Testis (tissue), 3 donors: ENCODE results near the gene TASOR. TPM values are rescaled to one million over a fixed set of nuclear protein-coding genes. Genes with fewer than 3 reads are reported as not detected.

ENCODE experiments used
- DNase-seq: peaks from one replicate; pipeline ENCODE4 v3.0.0-alpha.2; 2019
- H3K27ac ChIP-seq, 2 donors: fragments of 200-600 bp; sonication (generic); one replicate each; pipeline ENCODE4 v1.5.1; 2019
- H3K27me3 ChIP-seq: fragments of 200-600 bp; sonication (generic); one replicate; pipeline ENCODE4 v1.5.1; 2019
- H3K36me3 ChIP-seq: fragments of 200-600 bp; sonication (generic); one replicate; pipeline ENCODE4 v1.5.1; 2017; ENCODE audit warnings: low read depth; ENCODE audit errors: missing control alignments
- H3K4me1 ChIP-seq: fragments of 200-600 bp; sonication (generic); one replicate; pipeline ENCODE4 v1.5.1; 2019
- H3K4me3 ChIP-seq, 2 donors: fragments of 200-600 bp; sonication (generic); one replicate each; pipeline ENCODE4 v1.5.1; 2017 to 2019
- H3K9me3 ChIP-seq: fragments of 200-600 bp; sonication (generic); one replicate; pipeline ENCODE4 v1.5.1; 2017
- CTCF ChIP-seq, 3 experiments: fragments of 450-650 bp in 2 of 3; fragments of 200-600 bp in 1 of 3; sonication (generic) in 1 of 3; IDR thresholded peaks; one replicate each; pipeline ENCODE4 v1.5.1; 2016 to 2019; ENCODE audit warnings: antibody characterized with exemption in 3 of 3, mild to moderate bottlenecking in 2 of 3, moderate library complexity in 1 of 3
- POLR2A ChIP-seq: fragments of 450-650 bp; IDR thresholded peaks from one replicate; pipeline ENCODE4 v1.6.1; 2017; ENCODE audit warnings: antibody characterized with exemption, mild to moderate bottlenecking, moderate library complexity
- WGBS, 2 donors: methylation state at CpG; one replicate each; pipeline ENCODE4 v1.1.5; 2018; 5-methylcytosine and 5-hydroxymethylcytosine counted together
- intact Hi-C: fragments of 100-400 bp; cut with DNase I; formaldehyde crosslinking; loops from one replicate; pipeline ENCODE4 v1.15.1; 2023; ENCODE audit warnings: low total_unique reads
- polyA plus RNA-seq: library from polyadenylated mRNA; stranded (reverse); fragments of 350-450 nt; fragmentation: Illumina TruSeq; extraction: RNeasy Lipid Tissue Mini Kit (QIAGEN cat#74804); gene quantifications from one replicate; pipeline ENCODE4 v1.2.3, GENCODE V29; 2014; ENCODE audit warnings: low read depth, low replicate concordance; ENCODE audit not compliant: insufficient read depth
- total RNA-seq, 2 donors: library from RNA; depleted of rRNA; stranded (reverse); fragments of >200 nt; gene quantifications; one replicate each; pipeline ENCODE4 v1.2.3, GENCODE V29; 2016

TASOR gene
- total and polyA plus RNA-seq, 3 donors from 2014 or later, result 60.7 to 96.9 (median 90.7) TPM

GRCh38 chr3:56691165-56692000 lies 8.3 kb upstream of the TASOR start:
- no peak overlapping the region for H3K27ac ChIP-seq
- intact Hi-C loops, result no loop called here
- H3K36me3 ChIP-seq, result no peaks in the 10 kb centered on the region
- no peaks in the 10 kb centered on the region for H3K9me3 ChIP-seq
- H3K4me3 ChIP-seq, result no peak overlapping the region
- no peak for DNase-seq
- TF ChIP-seq POLR2A, result no peak
- no peak for TF ChIP-seq CTCF (IDR thresholded peaks at IDR 0.05)
- peaks cover 9% of the 10 kb centered on the region for H3K4me1 ChIP-seq
- no peaks in the 10 kb centered on the region for H3K27me3 ChIP-seq
- 62 to 83% methylated on average over 3 to 19 of the region's 19 CpGs for WGBS, 2 donors

- intact Hi-C loops, result no loop called here
- no peak for DNase-seq
- Histone ChIP-seq H3K27ac (no peak overlapping the region), H3K27me3 (no peaks in the 10 kb centered on the region), H3K9me3 (no peaks in the 10 kb centered on the region), H3K4me1 (no peaks in the 10 kb centered on the region), H3K4me3 (no peak overlapping the region), H3K36me3 (no peaks in the 10 kb centered on the region)
- WGBS, 2 donors, result 93 to 94% methylated on average over 1 of the region's 1 CpG
- TF ChIP-seq CTCF (IDR thresholded peaks at IDR 0.05) (no peak), POLR2A (no peak)
Observed at GRCh38 chr3:56689303-56689702, 6.2 kb upstream of the TASOR start.

- intact Hi-C loops, result no loop called here
- H3K4me3 ChIP-seq, result no peak overlapping the region
- WGBS, 2 donors, result 90 to 93% methylated on average over 1 of the region's 1 CpG
- no peak for DNase-seq
- no peak overlapping the region for H3K27ac ChIP-seq
- H3K9me3 ChIP-seq, result no peaks in the 10 kb centered on the region
- no peaks in the 10 kb centered on the region for H3K27me3 ChIP-seq
- no peaks in the 10 kb centered on the region for H3K4me1 ChIP-seq
- no peak for TF ChIP-seq CTCF (IDR thresholded peaks at IDR 0.05)
- no peak for TF ChIP-seq POLR2A
- no peaks in the 10 kb centered on the region for H3K36me3 ChIP-seq
Observed at GRCh38 chr3:56688191-56688590, 5.1 kb upstream of the TASOR start.

- intact Hi-C loops, result no loop called here
- peak overlapping the region in 1 of 2 donors; percentile 100 for H3K27ac ChIP-seq
- H3K9me3 ChIP-seq, result no peaks in the 10 kb centered on the region
- no peak for DNase-seq
- H3K36me3 ChIP-seq, result no peaks in the 10 kb centered on the region
- no peaks in the 10 kb centered on the region for H3K27me3 ChIP-seq
- no peak for TF ChIP-seq CTCF (IDR thresholded peaks at IDR 0.05)
- no peak for TF ChIP-seq POLR2A
- H3K4me1 ChIP-seq, result peaks cover 12% of the 10 kb centered on the region
- H3K4me3 ChIP-seq, result peak overlapping the region in 1 of 2 donors; percentile 90
- 71 to 77% methylated on average over 13 of the region's 13 CpGs for WGBS, 2 donors
Observed at GRCh38 chr3:56684029-56684428, 964 bp upstream of the TASOR start.
